ENCODE measurements around the gene CDK19.
"Not testable (repeated sequence)": the region's sequence is repeated elsewhere in the genome, so short reads cannot be mapped to it uniquely, and the experiment has no call there.

The CDK19 gene

DNA sequence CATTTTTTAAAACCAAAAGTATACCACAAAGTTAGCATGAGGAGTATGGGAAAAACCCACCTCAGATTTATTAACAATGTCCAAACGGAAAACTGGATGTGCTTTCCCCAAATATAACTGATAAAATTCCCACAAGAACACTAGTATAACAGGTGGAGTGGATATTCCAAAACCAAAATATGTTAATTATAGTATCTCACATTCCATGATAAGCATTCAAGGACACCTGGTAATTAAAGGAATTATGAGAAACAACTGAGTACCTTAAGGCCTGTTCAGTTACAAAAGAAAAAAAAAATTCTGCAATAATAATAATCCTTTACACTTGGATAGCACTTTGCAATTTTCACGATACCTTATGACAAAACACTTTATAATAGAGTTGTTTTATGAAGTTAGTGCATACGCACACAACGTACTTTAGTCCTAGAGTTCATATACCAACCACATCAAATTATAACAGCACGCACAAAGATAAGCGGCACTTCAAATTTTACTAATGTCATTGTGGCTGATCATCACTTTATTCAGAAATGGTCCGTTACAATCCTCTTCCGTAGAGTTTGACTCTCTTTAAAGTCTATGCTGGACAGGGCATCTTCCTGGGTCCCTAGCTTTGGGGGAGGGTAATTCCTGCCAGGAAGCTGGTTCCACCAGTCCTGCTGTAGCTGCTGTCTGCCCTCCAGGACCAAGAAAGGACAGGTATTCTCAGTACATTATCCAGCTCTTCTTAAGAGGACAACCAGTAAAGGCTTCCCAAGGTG, 1.7 kb downstream of the CDK19 start:
- DNase-seq (ENCODE audit: low read depth) = no peak

DNA sequence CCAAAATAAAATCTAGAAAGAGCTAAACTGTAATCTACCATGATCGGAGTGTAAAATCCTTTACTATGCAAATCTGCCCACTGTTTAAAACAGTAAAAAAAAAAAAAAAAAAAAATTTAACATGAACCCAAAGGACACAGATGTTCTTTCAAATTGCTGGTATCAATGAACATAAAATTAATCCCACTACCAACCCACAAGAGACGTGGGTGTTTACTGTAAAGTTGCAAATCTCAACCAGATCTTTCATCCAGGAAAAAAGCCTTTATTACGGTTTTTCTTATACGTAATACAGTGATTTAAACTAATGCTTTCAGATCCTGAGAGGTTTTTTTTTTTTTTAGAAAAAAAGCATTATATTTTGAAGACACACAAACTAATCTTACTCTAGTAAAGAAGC, 2.5 kb downstream of the CDK19 start:
- no peak for DNase-seq (ENCODE audit: low read depth)

DNA sequence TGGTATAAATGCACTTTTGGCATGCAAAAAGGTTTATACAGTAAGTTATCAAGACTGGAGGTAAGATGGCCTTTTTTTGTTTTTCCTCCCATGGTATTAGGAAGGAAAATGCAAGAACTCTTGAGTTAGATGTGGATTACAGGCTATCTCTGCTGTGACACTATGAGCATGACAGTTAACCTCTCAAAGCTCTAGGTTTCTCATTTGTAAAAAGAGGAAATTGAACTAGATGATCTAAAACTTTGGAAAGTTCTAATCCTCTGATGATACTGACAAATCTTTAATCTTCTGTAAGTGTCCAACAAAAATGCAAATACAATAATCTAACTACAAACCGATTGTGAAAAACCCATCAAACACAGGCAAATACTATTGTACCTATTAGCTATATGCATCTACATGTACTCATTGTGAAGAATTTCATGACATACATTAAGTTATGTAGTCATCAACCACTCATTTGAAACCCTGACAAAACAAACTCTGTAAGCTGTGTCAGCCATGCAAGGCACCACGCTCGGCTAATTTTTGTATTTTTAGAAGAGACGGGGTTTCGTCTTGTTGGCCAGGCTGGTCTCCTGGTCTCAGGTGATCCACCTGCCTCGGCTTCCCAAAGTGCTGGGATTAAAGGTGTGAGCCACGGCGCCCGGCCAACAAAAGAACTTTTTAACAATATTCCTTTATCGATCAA, 4.2 kb downstream of the CDK19 start:
- DNase-seq (ENCODE audit: low read depth) = no peak

DNA sequence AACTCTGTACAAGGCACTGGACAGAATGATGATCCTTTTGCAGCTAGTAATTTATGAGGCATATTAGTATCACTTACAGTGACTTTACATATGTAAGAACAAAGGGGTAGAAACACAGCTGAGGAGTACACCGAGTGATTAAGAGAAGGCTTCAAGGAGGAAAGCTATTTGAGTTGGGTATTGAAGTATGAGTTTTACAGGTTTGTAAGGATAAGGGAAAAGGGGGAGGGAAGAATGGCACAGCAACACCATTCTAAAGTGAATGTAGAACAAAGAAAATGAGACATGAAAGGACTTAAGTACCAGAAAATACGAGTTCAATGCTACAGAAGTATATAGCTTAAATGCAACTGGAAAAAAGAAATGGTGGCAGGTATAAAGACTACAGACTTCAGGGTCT, 5.5 kb downstream of the CDK19 start:
- no peak for DNase-seq (ENCODE audit: low read depth)

DNA sequence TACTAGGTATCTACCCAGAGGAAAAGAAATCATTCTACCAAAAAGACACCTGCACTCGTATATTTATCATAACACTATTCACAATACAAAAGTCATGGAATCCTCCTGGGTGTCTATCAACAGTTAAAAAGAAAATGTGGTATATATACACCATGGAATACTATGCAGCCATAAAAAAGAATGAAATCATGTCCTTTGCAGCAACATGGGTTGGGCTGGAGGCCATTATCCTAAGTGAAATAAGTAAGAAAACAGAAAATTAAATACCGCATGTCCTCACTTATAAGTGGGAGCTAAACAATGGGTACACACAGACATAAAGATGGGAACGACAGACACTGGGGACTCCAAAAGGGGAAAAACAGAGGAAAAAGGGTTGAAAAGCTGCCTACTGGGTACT, 13.1 kb downstream of the CDK19 start:
- DNase-seq (ENCODE audit: low read depth) = not testable (repeated sequence)

DNA sequence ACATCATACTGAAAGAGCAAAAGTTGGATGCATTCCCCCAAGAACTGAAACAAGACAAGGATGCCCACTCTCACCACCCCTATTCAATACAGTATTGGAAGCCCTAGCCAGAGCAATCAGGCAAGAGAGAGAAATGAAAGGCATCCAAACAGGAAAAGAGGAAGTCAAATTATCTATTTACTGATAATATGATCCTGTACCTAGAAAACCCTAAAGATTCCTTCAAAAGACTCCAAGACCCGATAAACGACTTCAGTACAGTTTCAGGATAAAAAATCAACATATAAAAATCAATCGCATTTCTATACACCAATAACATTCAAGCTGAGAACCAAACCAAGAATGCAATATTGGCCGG, 14.5 kb downstream of the CDK19 start:
- DNase-seq (ENCODE audit: low read depth) = no peak

DNA sequence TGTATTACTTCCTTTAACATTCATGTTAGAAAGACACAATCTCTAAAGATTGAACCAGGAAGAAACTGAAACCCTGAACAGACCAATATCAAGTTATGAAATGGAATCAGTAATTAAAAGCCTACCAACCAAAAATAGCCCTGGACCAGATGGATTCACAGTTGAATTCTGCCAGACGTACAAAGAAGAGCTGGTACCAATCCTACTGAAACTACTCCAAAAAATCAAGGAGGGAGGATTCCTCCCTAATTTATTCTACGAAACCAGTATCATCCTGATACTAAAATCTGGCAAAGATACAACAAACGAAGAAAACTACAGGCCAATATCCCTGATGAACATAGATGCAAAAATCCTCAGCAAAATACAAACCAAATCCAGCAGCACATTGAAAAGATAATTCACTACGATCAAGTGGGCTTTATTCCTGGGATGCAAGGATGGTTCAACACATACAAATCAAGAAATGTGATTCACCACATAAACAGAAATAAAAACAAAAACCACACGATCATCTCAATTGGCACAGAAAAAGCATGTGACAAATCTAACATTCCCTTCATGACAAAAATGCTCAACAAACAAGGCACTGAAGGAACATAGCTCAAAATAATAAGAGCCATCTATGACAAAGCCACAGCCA, 15.0 kb downstream of the CDK19 start:
- no peak for DNase-seq (ENCODE audit: low read depth)

DNA sequence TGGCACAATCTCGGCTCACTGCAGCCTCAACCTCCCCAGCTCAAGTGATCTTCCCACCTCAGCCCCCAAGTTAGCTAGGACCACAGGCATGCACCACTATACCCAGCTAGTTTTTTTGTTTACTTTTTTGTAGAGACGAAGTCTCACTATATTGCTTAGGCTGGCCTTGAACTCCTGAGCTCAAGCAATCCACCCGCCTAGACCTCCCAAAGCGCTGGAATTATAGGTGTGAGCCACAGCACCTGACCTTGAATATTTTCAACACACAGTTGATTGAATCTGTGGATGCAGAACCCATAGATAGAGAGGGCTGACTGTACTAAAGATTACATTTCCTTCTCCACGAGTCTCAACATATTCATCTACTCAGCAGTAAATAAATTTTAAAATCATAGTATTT, 15.6 kb downstream of the CDK19 start:
- no peak for DNase-seq (ENCODE audit: low read depth)

DNA sequence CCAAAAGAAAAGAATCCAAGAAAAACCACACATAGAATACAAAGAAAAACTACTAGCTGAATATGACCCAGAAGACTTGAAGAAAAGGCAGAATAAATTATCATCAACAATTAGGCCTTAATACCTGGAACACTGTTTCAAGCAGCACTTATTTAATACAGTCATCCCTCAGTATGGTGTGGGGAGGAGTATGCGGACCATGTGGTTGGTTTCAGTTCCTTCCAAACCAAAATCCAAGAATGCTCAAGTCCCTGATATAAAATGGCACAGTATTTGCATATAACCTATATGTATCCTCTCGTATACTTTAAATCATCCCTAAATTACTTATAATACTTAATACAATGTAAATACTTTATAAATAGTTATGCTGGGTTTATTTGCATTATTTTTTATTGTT, 16.1 kb downstream of the CDK19 start:
- no peak for DNase-seq (ENCODE audit: low read depth)

DNA sequence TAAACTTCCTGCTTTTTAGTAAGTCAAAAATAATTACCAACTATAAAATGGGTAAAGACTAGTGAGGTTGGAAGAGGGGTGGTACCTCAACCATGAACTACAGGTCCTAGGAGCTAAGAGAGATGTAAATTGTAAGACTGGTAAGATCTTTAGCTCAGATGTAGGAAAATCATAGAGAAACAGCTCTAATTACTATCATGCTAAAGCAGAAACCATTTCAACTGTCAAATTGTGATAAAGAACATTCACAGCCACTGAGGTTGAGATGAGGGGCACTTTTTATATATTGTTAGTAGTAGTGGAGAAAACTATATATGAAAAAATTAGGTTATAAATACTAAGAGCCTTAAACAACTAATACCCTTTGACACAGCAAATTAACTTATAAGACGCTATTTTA, 20.0 kb downstream of the CDK19 start:
- DNase-seq (ENCODE audit: low read depth) = no peak

DNA sequence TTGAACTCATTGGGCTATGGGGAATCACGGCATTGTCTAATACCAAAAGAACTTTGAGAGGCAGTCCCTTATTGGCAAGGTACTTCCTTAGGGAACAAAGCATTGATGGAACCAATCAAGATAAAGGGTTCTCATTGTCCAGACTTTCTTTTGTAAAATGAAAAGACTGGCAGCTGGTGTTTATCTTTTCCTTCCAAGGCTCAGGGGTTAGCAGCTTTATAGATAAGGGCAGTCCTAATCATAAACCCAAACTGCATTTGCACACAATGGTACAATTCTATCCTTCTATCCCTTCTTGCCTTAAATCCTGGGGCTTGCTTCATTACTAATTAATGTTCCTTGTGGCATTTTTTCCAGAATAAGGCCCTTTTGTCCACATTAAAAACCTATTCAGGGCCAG, 28.6 kb downstream of the CDK19 start:
- no peak for DNase-seq (ENCODE audit: low read depth)

DNA sequence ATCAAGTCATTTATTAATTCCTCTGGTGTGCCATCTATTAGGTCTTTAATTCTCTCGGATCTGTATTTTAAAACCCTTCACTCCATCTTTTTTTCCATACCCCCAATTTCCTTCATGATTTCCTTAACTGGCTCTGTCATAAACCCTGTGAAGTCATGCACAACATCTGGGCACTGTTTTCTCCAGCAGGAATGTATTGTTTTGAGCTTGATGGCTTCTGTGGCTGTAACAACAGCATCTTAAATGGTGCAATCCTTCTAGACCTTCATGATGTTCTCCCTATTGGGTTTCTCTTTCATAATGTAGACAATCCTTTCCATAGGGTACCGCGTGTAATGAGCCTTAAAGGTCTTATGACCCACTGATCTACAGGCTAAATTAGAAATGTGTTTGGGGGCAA, 29.0 kb downstream of the CDK19 start:
- no peak for DNase-seq (ENCODE audit: low read depth)

DNA sequence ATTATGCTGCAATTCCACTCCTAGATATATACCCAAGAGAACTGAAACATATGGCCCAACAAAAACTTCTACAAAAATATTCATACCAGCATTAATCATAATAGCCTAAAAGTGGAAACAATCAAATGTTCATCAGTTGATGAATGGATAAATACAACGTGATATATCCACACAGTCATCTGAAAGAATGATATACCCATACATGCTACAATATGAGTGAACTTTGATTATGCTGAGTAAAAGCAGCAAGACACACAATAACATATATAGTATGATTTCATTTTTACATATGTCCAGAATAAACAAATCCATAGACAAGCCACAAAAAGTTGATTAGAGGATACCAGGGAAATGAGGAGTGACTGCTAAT, 30.7 kb downstream of the CDK19 start:
- DNase-seq (ENCODE audit: low read depth) = no peak

DNA sequence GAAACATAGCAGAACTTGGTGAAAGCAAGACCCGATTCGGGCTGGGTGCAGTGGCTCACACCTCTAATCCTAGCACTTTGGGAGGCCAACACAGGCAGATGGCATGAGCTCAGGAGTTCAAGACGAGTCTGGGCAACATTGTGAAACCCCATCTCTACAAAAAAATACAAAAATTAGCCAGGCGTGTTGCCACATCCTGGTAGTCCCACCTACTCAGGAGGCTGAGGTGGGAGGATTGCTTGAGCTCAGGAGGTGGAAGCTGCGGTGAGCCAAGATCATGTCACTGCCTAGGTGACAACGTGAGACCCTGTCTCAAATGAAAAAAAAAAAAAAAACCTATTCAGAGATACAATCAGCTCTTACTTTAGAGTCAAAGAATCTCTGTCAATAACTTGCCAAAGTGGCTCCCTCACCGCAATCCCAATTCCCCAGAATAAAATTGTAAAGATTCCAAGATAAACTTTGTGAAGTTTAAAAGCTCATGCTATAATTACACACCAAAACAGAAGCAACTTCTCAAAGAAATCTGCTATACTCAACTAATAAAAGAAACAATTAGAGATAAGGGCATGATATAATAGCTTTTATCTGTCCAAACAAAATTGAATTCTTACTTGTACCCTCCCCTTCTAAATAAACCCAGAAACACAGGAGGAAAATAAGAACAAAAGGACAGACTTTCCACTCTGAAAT, 33.6 kb downstream of the CDK19 start:
- DNase-seq (ENCODE audit: low read depth) = no peak

DNA sequence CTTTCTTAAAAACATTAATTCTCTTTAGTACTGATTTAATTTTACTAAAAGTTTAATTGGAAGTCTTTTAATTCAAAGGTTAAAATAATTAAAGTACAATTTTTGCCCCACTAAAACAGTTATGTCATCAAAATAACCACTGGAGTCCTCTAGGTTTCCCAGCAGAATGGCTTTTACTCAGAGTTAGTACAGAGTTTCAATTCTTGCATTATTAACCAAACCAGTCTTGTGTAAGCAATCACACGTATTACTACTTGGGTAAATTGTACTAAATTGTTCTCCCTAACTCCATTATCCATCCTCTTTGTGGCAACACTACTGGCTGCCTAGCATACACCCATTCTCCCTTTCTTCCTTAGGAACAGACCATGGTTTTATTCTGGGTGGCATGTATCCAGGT, 36.9 kb downstream of the CDK19 start:
- no peak for DNase-seq (ENCODE audit: low read depth)

DNA sequence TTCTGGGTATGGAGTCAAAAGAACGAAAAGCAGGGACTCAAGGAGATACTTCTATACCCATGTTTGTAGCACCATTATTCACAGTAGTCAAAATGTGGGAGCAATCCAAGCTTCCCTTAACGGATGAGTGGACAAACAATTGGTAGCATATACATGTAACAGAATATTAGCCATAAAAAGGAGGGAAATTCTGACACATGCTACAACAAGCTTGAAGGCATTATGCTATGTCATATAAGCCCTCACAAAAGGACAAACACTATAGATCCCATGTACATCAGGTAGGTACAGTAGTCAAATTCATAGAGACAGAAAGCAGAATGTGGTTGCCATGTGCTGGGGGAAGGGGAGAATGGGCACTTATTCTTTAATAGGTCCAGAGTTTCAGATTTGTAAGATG, 37.6 kb downstream of the CDK19 start:
- no peak for DNase-seq (ENCODE audit: low read depth)

DNA sequence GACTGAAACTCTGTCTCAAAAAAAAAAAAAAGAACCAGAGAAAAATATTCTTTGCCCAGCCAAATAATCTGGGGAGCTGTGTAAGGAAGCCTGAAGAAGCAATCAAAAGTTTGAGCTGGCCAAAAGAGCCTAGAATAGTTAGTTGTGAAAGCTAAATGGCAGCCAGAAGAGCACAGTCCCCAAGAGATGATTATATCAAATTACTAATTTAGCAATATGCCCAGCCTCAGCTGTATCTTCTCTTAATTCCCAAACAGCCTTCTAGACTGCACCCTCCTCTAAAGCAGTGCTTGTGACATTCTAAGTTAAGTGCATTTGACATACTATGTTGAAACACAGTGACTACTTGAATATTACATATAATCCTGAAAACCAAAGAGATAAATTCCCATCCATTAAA, 38.9 kb downstream of the CDK19 start:
- no peak for DNase-seq (ENCODE audit: low read depth)

DNA sequence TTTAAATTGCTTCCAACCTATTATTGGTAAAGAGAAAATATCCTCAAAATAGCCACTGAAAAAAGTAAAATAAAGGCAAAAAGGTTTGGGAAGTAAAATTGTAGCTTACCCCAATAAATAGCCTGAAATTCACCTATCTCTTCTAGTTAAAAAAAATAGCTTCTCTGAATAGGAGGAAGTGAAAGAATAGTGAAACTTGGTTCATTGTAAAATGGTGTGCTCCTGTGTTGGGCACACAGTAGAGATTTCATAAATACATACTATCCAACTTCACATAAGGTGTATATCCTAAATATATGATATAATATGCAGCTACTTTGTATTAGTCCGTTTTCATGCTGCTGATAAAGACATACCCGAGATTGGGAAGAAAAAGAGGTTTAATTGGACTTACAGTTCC, 45.3 kb downstream of the CDK19 start:
- no peak for DNase-seq (ENCODE audit: low read depth)

DNA sequence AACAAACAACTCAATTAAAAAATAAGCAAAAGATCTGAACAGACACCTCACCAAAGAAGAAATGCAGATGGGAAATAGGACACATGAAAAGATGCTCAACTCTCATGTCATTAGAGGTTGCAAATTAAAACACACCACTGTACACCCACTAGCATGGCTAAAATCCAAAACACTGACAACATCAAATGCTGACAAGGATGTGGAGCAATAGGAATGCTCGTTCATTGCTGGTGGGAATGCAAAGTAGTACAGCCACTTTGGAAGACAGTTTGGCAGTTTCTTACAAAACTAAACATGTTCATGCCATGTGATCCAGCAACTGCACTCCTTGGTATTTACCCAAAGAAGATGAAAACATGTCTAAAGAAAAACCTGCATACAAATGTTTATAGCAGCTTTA, 47.2 kb downstream of the CDK19 start:
- DNase-seq (ENCODE audit: low read depth) = no peak

DNA sequence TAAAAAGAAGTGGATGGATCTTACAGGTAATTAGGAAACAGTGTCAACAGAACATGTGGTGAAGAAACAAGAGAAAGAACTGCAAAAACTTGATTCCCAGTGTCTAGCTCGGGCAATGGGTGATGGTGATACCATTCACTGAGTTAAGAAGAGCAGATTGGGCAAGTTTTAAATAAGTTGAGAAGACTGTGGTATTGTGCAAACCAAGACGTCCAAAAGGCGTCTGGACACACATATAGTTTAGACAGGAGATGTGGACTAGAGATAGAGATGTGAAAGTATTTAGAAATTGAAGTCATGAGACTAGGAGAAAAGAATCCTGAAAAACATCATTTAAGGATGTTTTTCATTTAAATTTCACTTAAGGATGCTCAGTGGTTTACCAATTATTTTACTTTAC, 53.9 kb downstream of the CDK19 start:
- DNase-seq (ENCODE audit: low read depth) = no peak

DNA sequence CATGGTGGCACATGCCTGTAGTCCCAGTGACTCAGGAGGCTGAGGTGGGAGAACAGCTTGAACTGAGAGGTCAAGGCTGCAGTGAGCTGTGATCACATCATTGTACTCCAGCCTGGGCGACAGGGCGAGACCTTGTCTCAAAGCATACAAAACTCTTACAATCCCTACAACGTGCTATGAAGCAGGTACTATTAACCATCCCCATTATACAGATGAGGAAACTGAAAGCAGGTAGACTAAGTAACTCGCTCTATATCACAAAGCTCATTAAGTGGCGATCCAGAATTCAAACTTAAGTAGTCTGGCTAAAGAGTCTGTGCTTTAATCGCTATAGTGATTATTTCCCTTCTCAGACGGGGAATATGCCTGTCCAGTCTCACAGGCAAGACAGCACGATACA, 54.7 kb downstream of the CDK19 start:
- no peak for DNase-seq (ENCODE audit: low read depth)

DNA sequence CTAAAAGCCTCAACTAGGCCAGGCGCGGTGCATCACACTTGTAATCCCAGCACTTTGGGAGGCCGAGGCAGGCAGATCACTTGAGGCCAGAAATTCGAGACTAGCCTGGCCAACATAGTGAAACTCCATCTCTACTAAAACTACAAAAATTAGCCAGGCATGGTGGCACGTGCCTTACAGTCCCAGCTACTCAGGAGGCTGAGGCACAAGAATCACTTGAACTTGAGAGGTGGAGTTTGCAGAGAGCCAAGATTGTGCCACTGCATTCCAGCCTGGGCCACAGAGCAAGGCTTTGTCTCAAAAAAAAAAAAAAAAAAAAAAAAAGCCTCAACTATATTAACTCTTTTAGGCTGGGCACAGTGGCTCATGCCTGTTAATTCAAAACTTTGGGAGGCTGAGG, 55.2 kb downstream of the CDK19 start:
- not testable (repeated sequence) for DNase-seq (ENCODE audit: low read depth)

DNA sequence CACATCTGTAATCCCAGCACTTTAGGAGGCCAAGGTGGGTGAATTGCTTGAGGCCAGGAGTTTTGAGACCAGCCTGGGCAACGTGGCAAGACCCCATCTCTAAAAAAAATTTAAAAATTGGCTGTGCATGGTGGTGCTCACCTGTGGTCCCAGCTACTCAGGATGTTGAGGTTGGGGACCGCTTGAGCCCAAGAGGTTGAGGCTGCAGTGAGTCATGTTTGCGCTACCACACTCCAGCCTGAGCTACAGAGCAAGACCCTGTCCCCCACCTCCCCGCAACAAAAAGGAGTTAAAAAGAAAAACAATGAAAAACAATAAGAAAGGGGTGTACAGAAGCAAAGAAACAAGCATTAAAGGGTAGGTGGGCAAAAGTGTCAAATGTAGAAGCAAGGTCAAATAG, 57.3 kb downstream of the CDK19 start:
- DNase-seq (ENCODE audit: low read depth) = no peak
